Colonic mucosa (tissue), 4 donors: ENCODE measurements around the gene ATP6V0C. TPM values are rescaled to one million over a fixed set of nuclear protein-coding genes. Genes with fewer than 3 reads are reported as not detected.
A peak's percentile ranks its signal among the peaks of the same experiment; 100 is the strongest.

Experiments
- DNase-seq: peaks from one replicate; pipeline ENCODE4 v3.0.0-alpha.2; 2020
- H3K27ac ChIP-seq: fragments of 200-600 bp; one replicate; pipeline ENCODE4 v1.8.0; 2021
- H3K27me3 ChIP-seq: fragments of 200-600 bp; one replicate; pipeline ENCODE4 v1.8.0; 2021
- H3K36me3 ChIP-seq: fragments of 200-600 bp; one replicate; pipeline ENCODE4 v1.8.0; 2021
- H3K4me1 ChIP-seq: fragments of 200-600 bp; one replicate; pipeline ENCODE4 v1.8.0; 2021; ENCODE audit warnings: mild to moderate bottlenecking
- H3K4me3 ChIP-seq: fragments of 200-600 bp; one replicate; pipeline ENCODE4 v1.8.0; 2021
- H3K9ac ChIP-seq, 2 donors: one replicate each; pipeline ENCODE4 v1.7.0; 2013; ENCODE audit warnings: control low read depth in 2 of 2, low read depth in 2 of 2, low read length in 2 of 2
- H3K9me3 ChIP-seq: fragments of 200-600 bp; one replicate; pipeline ENCODE4 v1.8.0; 2021
- intact Hi-C: fragments of 100-400 bp; cut with DNase I; formaldehyde crosslinking; loops from one replicate; pipeline ENCODE4 v1.14.1; 2022
- total RNA-seq, 2 donors: library from RNA; stranded (reverse); fragmentation: NEBNext Ultra II Directional in 1 of 2; extraction: Animal tissue kit (Norgen Biotek cat#: 25700) in 1 of 2; gene quantifications; one replicate each; pipeline ENCODE4 v1.2.1, GENCODE V29; 2021
- TF ChIP-seq, protein P1 (sequence below): fragments of 200-600 bp; IDR thresholded peaks from one replicate; pipeline ENCODE4 v1.8.0; 2022; ENCODE audit warnings: antibody characterized with exemption, mild to moderate bottlenecking
- donor health status: healthy.
- donor health status: DM: no; HTN: no; CAD: no.
- donor health status: DM: no; HTN: no; CAD: no.

ATP6V0C gene
- total RNA-seq, 2 donors from 2014 or later: 240 to 336 TPM

DNA sequence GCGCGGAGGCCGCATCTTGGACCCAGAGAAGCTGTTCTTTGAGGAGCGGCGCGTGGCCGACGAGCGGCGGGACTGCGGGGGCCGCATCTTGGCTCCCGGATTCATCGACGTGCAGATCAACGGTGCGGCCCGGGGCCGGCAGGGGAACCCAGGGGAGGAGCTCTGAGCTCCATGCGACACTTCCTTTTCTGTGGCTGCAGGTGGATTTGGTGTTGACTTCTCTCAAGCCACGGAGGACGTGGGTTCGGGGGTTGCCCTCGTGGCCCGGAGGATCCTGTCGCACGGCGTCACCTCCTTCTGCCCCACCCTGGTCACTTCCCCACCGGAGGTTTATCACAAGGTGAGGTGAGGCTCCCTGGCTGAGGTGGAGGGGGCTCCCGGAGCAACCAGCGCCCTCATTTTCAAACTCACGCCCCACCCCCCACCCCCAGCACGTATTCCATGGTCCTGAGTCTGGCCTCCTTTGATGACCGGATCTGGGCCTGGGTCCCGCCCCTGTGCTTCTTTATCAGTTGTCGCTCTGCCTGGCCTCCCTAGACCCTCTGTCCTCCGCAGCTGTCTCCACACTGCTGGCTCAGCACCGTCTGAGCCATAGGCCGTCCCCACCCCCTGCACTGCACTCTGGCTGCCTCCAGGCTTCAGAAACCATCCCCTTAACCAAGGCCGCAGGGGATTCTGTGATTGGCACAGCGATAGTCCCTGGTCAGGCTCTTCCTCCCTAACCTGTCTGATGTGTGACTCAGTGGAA is 7.2 kb downstream of the ATP6V0C start:
- intact Hi-C loops: no loop called here
- Histone ChIP-seq H3K9me3 (no peaks in the 10 kb centered on the region), H3K36me3 (no peaks in the 10 kb centered on the region), H3K4me3 (peak overlapping the region; percentile 60), H3K9ac (peak overlapping the region; percentile 65 to 76), H3K27me3 (no peaks in the 10 kb centered on the region), H3K4me1 (peaks cover 37% of the 10 kb centered on the region), H3K27ac (peak overlapping the region; percentile 18)
- no peak for DNase-seq
- TF ChIP-seq, protein P1, sequence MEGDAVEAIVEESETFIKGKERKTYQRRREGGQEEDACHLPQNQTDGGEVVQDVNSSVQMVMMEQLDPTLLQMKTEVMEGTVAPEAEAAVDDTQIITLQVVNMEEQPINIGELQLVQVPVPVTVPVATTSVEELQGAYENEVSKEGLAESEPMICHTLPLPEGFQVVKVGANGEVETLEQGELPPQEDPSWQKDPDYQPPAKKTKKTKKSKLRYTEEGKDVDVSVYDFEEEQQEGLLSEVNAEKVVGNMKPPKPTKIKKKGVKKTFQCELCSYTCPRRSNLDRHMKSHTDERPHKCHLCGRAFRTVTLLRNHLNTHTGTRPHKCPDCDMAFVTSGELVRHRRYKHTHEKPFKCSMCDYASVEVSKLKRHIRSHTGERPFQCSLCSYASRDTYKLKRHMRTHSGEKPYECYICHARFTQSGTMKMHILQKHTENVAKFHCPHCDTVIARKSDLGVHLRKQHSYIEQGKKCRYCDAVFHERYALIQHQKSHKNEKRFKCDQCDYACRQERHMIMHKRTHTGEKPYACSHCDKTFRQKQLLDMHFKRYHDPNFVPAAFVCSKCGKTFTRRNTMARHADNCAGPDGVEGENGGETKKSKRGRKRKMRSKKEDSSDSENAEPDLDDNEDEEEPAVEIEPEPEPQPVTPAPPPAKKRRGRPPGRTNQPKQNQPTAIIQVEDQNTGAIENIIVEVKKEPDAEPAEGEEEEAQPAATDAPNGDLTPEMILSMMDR: no peak

DNA sequence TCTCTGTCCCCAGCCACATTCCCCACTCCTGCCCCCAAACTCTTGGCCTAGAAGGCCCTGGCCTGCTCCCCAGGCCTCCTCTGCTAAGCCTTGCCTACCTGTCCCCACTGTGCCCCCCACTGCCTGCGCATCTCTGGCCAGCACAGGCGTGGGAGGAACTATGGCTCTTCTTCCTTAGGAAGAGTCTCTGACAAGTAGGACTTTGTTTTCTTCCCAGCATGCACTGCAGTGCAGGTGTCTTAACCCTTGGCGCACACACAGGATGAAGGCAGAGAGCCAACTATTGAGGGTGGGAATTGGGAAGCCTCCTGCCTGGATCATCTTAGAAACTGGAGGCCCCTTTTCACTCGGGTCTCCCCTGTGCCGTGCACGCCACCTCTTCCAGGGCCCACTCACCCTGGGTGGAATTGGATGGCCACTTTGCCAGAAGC is 10.1 kb downstream of the ATP6V0C start:
- Histone ChIP-seq H3K4me3 (no peak overlapping the region), H3K9me3 (no peaks in the 10 kb centered on the region), H3K4me1 (peaks cover 16% of the 10 kb centered on the region), H3K9ac (no peak overlapping the region), H3K27me3 (no peaks in the 10 kb centered on the region), H3K27ac (no peak overlapping the region), H3K36me3 (peaks cover 4% of the 10 kb centered on the region)
- intact Hi-C loops: no loop called here
- peak; percentile 67 for DNase-seq
- TF ChIP-seq, protein P1: no peak

GRCh38 chr16:2524339-2524938 is 10.7 kb downstream of the ATP6V0C start:
- H3K9ac ChIP-seq: no peak overlapping the region
- H3K4me3 ChIP-seq: no peak overlapping the region
- TF ChIP-seq, protein P1: no peak
- H3K27ac ChIP-seq: no peak overlapping the region
- DNase-seq: no peak
- peaks cover 10% of the 10 kb centered on the region for H3K4me1 ChIP-seq
- peaks cover 4% of the 10 kb centered on the region for H3K36me3 ChIP-seq
- no peaks in the 10 kb centered on the region for H3K27me3 ChIP-seq
- no peaks in the 10 kb centered on the region for H3K9me3 ChIP-seq
- intact Hi-C loops: no loop called here

GRCh38 chr16:2526135-2526534 is 12.4 kb downstream of the ATP6V0C start:
- no peak overlapping the region for H3K27ac ChIP-seq
- DNase-seq: no peak
- H3K4me1 ChIP-seq: peaks cover 6% of the 10 kb centered on the region

GRCh38 chr16:2527071-2527783 is 13.5 kb downstream of the ATP6V0C start:
- no peak for DNase-seq
- Histone ChIP-seq H3K36me3 (peaks cover 4% of the 10 kb centered on the region), H3K27me3 (no peaks in the 10 kb centered on the region), H3K4me3 (no peak overlapping the region), H3K27ac (no peak overlapping the region), H3K4me1 (peaks cover 6% of the 10 kb centered on the region), H3K9me3 (no peaks in the 10 kb centered on the region), H3K9ac (no peak overlapping the region)
- intact Hi-C loops: no loop called here
- TF ChIP-seq, protein P1: no peak

More at GRCh38 chr16:2526135-2526534, 12.4 kb downstream of the ATP6V0C start:
- intact Hi-C loops: no loop called here
- Histone ChIP-seq H3K9ac (no peak overlapping the region), H3K36me3 (peaks cover 4% of the 10 kb centered on the region), H3K27me3 (no peaks in the 10 kb centered on the region), H3K9me3 (no peaks in the 10 kb centered on the region), H3K4me3 (no peak overlapping the region)
- TF ChIP-seq, protein P1: no peak
